Dermis microvascular lymphatic vessel endothelial cell (primary cell): ENCODE data around the gene ECHDC3. TPM values are rescaled to one million over a fixed set of nuclear protein-coding genes. Genes with fewer than 3 reads are reported as not detected.

ENCODE experiments used
- DNase-seq, 2 donors: peaks; one replicate each; pipeline versions ENCODE4 v3.0.0 to v3.0.0-alpha.2; 2010; ENCODE audit warnings: low read depth in 2 of 2
- total RNA-seq: library from RNA; depleted of rRNA; stranded (reverse); fragments of >200 nt; gene quantifications from 2 replicates; pipeline ENCODE4 v1.2.1, GENCODE V29; 2014

The ECHDC3 gene
- total RNA-seq, 1 donor from 2014 or later, result 16.7 TPM

DNA sequence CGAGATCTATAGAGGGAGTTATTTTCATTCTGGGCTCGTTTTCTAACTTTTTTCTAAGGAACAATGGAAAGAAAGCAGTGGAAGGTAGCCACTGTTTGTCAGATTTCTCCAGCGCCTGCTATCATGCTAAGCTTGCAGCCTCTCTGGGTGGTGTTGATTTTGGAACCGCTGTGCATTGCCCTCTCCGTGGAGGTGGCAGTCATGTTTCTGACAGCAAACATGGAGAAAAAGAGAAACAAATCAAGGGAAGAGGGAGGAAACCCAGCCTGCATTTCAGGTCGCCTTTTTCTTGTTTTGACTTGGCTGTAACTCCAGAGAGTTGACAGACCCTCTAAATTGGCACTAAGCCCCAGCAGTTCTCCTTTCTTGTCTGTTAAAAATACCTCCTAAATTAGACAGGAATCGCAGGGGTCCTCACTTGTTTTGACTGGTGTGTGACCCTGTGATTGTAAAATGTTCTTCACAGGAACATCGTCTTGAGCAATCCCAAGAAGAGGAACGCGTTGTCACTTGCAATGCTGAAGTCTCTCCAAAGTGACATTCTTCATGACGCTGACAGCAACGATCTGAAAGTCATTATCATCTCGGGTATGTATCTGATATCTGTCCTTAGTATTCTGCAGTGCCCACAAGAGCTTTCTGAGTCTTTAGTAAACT is 4.8 kb downstream of the ECHDC3 start:
- peak in 1 of 2 donors; percentile 37 for DNase-seq

DNA sequence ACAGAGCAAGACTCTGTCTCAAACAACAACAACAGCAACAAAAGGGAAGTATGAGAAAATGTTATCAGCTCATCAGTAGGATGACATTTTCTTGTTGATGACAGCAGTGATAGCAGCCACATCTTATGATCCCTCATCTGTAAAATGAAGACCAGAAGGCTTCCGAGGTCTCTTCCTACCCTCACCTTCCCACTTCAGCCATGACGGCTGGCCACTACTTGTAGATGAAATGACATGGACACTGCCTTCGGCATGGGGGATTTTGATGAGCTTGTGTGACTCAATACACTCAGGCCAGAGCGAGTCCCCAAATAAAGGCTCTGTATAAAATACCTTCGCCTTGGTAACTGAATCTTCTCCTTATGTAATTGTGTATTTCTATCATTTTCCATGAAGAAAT is 6.7 kb downstream of the ECHDC3 start:
- no peak for DNase-seq

DNA sequence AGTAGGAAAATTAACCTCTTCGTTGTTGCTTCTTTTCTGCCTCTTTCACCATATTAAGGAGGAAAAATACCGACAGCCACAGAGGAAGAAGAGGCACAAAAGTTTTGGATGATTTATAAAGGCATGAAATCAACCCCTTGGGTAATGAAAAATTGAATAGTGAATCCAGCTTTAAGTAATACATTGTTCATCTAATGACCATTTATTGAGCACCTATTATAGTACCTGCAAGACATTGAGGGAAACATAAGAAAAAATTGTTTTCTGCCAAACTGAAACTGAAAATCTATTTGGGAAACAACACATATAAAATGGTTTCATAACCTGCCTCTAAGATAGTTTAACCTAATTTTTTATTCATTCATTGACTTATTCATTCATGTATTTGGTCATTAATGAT is 8.2 kb downstream of the ECHDC3 start:
- DNase-seq, result no peak

DNA sequence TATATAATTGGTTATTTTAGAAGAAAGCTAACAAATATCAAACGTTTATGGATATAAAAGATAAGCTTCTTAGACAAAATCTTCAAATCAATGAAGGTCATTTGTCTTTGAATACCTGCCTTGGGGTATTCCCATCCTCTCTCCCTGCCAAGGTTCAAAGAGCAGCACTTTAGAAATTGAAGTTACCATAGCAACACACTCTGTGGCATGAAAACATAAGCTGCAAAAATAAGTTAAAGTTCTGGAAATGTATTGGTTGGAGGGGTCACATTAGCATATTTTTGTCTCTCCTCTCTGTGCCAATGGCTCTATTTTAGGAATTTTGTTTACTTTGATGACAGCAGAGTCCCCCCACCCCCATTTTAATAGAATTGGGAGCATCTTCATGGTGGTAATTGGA is 12.0 kb downstream of the ECHDC3 start:
- DNase-seq, result no peak

DNA sequence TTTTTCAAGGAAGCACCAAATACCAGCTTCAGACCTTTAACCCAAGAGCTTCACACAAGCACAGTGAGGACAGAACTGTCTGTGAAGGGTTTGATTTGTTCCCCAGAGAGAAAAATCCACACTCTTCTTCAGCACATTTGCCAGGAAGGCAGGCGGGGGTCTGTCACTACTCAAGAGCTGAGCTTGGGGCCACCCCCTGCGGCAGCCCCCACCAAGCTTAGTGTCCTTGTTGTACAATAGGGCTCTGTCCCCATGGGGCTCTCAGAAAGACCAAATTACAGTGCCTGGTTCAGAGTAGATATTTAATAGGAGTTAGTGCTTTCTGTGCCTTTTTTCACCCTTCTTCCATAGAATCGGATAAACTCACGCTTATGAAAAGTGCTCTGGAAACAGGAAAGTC is 12.4 kb downstream of the ECHDC3 start:
- no peak for DNase-seq

DNA sequence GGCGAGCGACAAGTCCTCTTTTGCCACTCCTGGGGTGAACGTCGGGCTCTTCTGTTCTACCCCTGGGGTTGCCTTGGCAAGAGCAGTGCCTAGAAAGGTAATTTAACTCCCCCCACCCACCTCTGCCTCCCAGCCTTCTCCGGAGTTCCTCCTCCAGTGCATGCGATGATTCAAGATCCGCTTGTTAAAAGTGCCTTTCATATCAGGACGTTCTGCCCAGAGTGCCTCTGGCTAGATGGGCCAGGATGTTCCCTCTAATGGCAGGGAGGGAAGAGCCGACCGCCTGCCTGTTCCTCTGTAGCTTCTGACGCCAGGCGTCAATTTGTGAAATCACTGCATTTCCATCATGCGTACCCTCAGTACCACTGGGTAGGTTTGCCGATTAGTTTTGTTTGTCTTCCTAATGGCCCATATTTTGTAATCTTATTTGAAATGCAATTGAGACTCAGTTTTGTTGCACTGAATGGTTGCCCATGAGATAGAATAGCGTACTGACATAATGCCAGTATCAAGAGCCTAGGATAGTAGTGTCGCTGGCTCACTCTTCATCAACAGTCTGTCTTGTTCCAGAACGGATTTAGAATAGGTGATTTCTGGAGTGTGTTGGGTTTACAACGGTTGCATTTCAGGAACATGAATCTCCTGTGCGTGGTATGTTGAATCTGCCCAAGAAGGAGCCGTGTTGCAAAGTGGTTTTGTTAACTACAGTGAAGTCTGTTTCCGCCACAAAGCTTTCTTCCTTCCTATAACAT is 13.5 kb downstream of the ECHDC3 start:
- no peak for DNase-seq

DNA sequence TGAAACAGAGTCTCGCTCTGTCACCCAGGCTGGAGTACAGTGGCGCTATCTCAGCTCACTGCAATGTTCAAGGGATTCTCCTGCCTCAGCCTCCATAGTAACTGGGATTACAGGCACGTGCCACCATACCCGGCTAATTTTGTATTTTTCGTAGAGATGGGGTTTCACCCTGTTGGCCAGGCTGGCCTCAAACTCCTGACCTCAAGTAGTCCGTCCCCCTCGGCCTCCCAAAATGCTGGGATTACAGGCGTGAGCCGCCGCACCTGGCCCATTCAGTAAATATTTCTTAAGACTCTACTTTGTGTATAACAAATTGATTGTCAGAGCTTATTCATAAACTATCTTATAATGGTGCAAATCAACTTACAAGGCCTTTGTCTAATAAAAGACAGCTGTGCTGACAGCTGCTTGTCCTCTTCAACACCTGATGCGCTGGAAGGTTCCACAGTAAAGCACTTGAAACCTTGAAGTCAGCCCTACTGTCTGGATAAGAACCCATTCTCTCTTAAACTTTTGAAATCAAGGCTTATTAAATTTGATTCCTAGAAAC is 14.7 kb downstream of the ECHDC3 start:
- no peak for DNase-seq

DNA sequence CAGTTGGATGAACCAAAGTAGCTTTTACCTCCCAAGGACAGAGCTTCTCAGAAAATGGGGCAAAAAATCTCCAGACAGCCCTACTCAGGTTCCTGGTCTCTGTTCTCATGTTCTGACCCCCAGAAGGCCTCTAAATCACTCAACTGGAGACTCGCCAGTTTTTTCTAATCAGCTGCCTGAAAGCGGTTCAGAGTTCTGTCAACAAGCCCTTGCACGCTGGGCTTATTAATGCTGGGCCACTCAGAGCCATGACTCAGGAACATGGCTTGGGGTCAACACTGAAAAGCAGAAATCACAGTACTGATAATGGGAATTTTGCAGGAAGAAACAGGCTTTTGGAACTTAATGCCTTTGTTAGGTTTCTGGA is 15.3 kb downstream of the ECHDC3 start:
- DNase-seq, result peak; percentile 88 to 95

DNA sequence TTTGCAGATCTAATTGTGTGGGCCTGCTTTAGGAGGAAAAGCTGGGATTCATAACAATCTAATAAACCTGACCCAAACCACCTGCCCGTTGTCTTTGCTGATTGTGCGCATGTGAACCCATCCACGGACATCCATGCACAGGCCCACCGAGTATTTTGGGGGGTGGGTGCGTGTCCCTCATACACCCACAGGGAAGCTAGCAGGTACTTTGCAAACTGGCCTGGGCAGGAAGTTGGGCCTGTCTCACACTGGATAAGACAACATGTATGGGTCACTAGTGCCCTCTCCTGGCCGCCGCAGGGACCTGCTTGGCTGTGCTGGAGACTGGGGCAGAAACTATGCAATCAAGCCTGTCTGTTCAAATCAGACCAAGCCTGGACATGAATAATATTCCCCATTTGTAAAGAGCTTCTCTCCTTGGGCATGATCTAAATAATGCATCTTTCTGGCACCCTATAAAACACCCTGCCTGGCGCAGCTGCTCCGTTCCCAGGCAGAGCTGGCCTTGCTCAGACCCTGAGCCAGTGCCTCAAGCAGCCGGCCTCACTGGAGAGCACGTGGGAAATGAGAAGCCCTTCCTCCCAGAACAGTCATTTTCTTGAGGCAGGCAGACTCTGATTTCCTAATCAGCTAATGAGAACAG is 15.8 kb downstream of the ECHDC3 start:
- peak; percentile 73 to 84 for DNase-seq

DNA sequence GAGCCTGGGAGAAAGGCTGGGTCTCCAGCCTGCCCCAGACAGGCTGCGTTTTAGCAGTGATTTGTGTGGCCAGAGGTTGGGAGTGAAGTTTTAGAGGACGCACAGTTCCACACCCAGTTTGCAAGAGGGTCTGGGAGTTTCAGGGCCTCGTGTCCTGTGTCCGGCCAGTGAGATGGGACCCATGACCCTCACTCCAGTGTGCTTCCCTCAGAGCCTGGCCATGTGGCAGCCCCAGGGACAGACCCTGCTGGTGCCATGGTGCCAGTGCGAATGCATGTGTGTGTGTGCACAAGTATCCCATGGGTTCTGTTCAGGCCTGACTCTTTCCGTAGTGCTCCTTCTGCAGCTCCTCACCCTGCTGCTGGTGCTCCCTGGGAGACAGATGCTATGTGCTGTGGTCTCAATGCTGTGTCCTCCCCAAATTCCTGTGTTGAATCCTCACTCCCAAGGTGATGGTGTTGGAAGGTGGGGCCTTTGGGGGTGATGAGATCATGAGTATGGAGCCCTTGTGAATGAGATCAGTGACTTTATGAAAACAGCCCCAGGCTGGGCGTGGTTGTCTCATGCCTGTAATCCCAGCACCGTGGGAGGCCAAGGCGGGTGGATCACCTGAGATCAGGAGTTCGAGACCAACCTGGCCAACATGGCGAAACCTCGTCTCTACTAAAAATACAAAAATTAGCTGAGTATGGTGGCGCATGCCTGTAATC is 16.5 kb downstream of the ECHDC3 start:
- no peak for DNase-seq

DNA sequence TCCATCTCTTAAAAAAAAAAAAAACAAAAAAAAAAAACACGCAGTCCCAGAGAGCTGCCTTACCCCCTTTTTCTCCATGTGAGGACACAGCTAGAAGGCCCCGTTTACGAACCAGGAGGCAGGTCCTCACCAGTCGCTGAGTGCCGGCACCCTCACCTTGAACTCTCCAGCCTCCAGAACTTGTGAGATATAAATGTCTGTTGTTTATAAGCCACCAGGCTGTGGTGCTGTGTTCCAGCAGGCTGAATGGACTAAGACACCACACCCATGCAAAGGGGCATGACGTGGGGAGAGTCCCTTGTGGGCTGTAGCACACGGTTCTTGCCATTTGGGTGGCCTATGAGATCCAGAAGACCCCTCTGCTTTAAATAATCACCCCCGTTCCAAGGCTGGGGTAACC is 17.2 kb downstream of the ECHDC3 start:
- DNase-seq, result no peak

DNA sequence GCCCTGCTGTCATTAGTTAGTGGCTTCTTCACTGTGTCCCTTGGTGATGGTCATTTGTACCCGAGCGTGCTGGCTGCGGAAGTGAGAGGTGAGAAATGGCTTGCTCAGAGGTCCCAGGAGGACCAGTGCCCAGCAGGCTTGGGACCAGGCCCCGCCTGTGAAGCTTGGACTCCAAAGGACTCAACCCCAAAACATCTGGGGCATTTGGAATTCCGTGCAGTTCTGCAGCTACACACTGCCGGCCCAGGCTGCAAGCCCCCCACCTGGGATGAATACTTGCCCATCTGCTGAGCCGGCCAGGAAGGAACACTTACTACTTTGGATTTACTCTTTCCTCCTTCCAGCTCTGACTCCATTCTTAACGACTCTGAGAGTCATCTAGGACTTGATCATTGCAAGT is 18.0 kb downstream of the ECHDC3 start:
- DNase-seq, result no peak

DNA sequence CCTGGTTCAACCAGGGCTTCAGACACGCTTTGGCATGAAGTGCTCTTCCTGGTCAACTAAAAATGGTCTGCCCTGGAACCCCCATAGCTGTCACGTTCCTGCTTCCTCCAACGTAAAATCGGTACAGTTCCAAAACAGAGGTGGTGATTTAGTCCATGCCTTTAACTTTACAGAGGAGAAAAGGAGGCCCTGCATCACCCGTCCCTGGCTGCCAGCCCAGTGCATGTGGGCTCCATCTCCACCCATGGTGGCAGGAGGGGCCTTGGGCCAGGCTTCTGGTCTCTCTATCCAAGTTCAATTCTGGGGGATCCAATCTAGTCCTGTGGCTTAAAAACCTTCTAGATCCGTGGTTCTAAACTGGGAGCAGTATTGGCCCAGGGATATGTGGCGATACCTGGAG is 18.7 kb downstream of the ECHDC3 start:
- no peak for DNase-seq

DNA sequence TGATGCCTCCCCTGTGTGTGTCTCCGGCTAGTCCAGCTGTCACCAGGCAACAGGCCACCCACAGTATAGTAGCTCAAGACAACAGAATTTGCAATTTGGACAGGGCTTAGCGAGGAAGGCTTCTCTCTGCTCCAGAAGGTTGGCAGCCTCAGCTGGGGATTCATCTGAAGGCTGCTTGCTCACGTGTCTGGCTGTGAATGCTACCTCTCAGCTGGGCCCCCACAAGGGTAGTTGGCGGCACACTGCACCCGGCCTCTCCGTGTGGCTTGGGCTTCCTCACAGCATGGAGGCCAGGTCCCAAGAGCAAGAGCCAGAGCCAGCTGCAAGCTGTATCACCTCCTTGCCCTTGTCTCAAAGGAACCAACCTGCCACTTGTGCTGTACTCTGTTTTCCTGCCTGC is 19.2 kb downstream of the ECHDC3 start:
- no peak for DNase-seq

DNA sequence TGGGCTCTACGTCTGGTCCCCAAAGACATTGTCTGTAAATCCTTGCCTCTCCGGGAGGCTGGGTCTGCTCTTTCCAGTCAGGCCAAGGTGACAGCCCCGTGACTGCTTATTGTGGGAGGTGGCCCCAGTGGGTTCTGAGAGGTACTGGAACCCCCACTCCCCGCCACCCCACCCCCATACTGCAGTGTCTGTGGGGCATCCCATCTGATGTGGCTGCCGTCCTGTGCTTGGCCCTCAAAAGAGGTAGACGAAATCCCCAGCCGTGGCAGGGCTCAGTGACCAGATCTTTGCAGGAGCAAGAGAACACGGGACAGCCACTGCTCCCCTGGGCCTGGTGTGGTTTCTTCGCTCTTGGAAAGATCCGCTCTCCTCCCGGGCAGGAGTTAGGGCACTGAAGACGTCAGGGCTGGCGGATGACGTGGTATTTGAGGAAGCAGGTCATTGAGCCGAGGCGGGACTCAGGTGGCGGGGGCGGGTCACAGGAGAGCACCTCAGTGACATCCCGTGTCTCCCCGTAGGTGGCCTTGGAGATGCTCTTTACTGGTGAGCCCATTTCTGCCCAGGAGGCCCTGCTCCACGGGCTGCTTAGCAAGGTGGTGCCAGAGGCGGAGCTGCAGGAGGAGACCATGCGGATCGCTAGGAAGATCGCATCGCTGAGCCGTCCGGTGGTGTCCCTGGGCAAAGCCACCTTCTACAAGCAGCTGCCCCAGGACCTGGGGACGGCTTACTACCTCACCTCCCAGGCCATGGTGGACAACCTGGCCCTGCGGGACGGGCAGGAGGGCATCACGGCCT is 20.7 kb downstream of the ECHDC3 start:
- no peak for DNase-seq

DNA sequence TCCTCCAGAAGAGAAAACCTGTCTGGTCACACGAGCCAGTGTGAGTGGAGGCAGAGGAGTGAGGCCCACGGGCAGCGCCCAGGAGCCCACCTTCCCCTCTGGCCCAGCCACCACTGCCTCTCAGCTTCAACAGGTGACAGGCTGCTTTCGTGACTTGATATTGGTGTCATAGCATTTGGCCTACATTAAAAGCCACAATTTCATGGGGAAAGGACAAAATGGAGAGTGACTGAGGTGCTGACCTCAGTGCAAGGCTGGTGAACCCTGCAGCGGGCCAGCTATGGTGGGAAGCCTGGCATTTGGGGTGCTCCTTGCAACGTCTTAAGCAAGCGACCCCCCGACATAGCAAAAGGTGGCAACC is 21.3 kb downstream of the ECHDC3 start:
- DNase-seq, result no peak

DNA sequence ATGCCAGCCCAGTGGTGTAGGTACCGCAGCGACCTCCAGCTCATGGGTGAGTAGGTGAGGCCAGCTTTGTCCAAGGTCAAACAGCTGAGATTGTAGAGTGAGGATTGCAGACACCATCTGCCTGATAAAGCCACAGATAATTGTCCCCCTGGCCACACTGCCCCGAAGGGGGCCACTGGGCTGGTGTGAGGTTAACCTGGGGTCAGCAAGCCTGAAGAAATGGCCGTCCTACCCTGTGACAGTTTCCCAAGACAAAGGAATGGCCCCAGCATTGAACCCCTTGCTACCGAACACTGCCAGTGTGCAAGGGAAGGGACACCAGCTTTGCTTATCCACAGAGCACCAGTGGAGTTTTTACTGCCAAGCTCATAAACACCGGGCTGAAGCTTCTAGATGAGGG is 23.0 kb downstream of the ECHDC3 start:
- DNase-seq, result no peak

DNA sequence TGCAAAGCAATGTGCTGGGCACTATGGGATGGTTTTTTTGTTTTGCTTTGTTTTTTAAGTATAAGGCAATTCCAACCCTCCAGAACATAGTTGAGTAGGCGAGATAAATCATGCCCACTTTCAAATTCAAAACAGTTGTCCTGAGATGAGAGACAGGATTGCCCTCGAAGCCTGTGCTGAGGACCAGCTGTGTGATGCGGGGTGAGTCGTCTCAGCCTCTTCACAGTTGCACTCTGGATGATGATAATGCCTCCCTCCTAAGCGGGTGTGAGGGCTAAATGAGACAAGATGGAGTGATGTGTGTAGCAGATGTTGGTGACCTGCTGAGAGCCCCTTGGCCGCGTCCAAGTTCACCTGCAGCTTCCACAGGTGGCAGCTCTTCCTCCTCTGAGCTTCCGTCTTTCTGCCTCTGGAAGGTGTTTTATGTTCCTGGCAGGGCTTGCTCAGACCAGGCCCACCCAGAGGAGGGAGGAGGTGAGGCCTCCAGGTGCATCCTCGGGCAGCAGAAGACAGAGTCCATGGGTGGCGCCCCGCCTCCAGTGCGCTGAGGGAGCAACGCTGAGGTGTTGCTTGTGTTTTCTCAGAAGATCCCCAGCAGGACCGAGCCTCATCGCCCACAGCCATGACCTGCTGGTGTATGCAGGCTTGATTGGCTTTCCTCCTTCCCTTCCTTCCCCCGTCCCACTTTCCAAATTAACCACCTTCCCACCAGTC is 30.6 kb downstream of the ECHDC3 start:
- DNase-seq, result no peak

DNA sequence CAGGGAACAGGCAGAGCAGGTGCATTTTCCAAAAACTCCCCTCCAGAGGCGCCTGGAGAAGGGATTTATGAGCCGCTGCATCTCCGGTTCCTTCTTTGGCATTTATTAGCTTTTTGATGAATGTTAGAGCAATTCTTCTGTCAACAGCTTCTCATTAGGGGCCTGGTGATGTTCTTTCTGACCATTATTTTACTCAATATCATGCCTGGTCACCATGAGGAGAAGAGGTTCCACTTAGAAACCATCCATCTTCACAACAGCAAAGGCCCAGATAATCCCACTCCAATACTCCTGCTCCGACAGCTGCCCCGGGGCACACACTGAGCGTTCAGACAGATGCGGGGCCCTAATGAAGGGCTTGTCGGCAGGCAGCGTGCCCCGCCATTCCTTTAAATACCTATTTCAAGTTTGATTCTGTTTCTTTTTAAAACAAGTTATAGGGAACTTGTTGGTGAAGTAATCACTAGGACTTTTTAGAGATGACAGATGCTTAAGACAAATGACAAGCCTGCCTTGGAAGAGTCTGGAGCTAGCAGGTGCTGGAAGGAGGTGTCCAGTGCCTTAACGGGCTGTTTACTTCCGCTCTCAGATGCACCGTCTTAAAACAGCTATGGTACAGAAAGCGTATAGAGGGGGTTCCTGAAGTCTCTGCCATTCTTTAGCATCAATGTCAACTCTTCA is 31.7 kb downstream of the ECHDC3 start:
- no peak for DNase-seq

DNA sequence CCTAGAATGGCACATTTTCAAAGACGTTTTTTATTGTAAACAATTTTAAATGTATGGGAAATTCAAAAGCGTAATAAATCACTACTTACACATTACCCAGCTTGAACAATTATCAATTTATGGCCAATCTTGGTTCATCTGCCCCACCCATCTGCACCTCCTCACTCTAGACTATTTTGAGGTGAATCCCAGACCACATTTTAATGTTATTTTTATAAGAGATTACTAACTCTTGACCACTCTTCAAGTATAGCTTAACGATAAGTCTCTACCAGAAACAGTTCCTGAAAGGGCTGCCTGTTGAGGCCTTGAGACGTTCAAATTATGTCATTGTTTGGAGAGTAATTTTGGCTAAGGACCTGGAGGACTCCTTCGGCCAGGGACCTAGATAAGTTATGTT is 33.2 kb downstream of the ECHDC3 start:
- DNase-seq, result no peak
